DND-41 (cell line): ENCODE data around the gene HSPH1.

ENCODE experiments used
- EZH2 ChIP-seq: IDR thresholded peaks from 3 replicates; pipeline ENCODE4 v1.6.1; 2012; ENCODE audit warnings: borderline replicate concordance, low read depth, mild to moderate bottlenecking, moderate library complexity, low read length, inconsistent platforms; ENCODE audit not compliant: severe bottlenecking
- TF ChIP-seq, protein P1 (sequence below): IDR thresholded peaks from 2 replicates; pipeline ENCODE4 v1.5.1; 2012; ENCODE audit warnings: borderline replicate concordance, low read length, moderate library complexity, mild to moderate bottlenecking; ENCODE audit not compliant: poor library complexity, severe bottlenecking; ENCODE audit errors: extremely low read depth

DNA sequence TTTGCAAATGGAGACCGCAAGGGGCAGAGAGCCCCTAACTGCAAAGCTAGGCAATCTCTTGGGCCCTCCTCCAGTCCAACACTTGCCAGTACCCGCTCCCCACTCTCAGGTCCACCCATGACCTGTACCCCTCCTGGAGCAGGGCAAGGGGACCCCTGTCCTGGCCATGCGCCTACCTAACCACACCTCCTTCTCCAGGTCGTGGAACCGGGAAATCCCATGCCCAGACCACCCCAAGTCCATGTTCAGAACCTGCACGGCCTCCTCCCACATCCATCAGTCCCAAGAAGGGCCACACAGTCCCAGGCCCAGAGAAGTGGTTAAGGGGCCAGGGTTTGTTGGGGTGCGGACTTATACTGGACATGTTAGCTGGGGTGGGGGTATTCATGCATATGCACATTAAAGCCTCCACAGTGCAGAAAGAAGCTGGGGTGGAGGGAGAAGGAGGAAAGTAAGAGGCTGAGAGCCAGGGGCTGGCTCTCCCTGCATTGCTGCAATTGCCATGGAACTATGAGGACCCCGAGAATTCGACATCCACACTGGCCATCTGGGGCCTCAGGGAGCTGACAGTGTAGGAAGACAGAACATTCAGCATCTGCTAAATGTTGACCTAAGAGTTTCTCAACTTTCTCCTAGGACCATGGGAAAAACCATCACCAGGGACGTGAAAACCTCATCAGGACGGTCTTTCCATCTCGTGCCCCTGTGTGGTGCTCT is 39.0 kb downstream of the HSPH1 start:
- TF ChIP-seq, protein P1, sequence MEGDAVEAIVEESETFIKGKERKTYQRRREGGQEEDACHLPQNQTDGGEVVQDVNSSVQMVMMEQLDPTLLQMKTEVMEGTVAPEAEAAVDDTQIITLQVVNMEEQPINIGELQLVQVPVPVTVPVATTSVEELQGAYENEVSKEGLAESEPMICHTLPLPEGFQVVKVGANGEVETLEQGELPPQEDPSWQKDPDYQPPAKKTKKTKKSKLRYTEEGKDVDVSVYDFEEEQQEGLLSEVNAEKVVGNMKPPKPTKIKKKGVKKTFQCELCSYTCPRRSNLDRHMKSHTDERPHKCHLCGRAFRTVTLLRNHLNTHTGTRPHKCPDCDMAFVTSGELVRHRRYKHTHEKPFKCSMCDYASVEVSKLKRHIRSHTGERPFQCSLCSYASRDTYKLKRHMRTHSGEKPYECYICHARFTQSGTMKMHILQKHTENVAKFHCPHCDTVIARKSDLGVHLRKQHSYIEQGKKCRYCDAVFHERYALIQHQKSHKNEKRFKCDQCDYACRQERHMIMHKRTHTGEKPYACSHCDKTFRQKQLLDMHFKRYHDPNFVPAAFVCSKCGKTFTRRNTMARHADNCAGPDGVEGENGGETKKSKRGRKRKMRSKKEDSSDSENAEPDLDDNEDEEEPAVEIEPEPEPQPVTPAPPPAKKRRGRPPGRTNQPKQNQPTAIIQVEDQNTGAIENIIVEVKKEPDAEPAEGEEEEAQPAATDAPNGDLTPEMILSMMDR: no peak
- no peak for TF ChIP-seq EZH2
